ENCODE results near the gene SERPINA5. TPM values are rescaled to one million over a fixed set of nuclear protein-coding genes. Genes with fewer than 3 reads are reported as not detected.

The SERPINA5 gene
- total and polyA plus RNA-seq, 2 of the 13 experiments (the other 11 are each of a cell fraction or from before 2014, with no cell fraction given), result 449 to 498 TPM

DNA sequence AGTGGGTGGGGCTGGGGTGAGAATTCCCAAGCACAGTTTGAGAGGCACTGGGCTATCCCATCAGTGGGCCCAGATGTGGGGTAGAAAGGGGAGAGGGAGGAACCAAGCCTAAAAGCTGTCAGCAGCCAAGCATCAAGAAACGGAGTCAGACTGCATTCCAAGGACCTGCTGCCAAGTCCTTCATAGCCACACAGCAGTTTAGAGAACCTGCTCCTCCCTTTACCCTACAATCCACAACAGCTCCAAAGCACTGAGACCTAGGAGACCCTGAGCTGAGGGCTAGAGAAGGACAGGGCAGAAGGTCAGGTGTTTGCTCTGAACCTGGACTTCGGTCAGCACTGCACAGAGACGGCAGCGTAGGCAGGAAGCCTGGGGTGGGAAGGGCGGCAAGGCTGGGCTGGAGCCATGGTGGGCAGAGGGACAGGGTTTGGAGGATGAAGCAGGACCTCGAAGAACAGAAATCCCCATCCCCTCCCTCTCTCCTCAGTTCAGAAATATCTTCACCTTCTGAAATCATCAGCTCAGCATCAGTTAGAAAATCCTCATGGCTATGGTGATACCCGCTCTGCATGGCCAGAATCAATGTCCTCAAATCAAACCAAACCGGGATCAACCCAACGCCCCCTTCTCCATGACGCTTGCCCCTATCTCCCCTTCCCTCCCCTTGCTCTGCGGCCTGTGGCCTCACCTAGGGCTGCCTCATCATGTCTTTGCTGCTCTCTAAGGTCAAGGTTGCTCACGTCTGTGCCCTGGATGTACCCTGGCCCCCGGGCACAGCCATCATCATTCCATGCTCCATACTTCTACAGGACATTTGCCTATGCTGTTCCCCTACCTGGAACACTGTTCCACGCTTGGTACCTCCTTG is 32.9 kb upstream of the SERPINA5 start (continued):
- TF ChIP-seq ONECUT2 (CRISPR knock-in tag; IDR thresholded peaks at IDR 0.05) (0 out of 2 replicates have a peak, but pooled peaks have one; percentile 19), NR2F2 (IDR thresholded peaks at IDR 0.05; ENCODE audit: borderline replicate concordance, low read depth) (0 out of 2 replicates have a peak, but pooled peaks have one; percentile 53), BCL6 (CRISPR knock-in tag; IDR thresholded peaks at IDR 0.05) (peak; percentile 69; the same call in 1 of the 2 replicates), ZFP41 (CRISPR knock-in tag; IDR thresholded peaks at IDR 0.05; ENCODE audit: borderline replicate concordance) (0 out of 2 replicates have a peak, but pooled peaks have one; percentile 27), KLF6 (CRISPR knock-in tag; IDR thresholded peaks at IDR 0.05) (no peak), ZNF563 (CRISPR knock-in tag; IDR thresholded peaks at IDR 0.05) (no peak), ZNF33A (CRISPR knock-in tag; IDR thresholded peaks at IDR 0.05; ENCODE audit: borderline replicate concordance) (no peak), POLR2A (IDR thresholded peaks at IDR 0.05; ENCODE audit: insufficient read depth in 1 of 2, low read depth in 2 of 2, low read length in 2 of 2) (peak in 1 of 2 experiments; percentile 14; a peak in 1 of 4 replicates), MYNN (CRISPR knock-in tag; IDR thresholded peaks at IDR 0.05; ENCODE audit: low read depth) (no peak), ZNF383 (CRISPR knock-in tag; IDR thresholded peaks at IDR 0.05; ENCODE audit: borderline replicate concordance) (no peak), ZNF143 (CRISPR knock-in tag; IDR thresholded peaks at IDR 0.05) (no peak), ZNF737 (CRISPR knock-in tag; IDR thresholded peaks at IDR 0.05; ENCODE audit: borderline replicate concordance) (no peak), TMF1 (CRISPR knock-in tag; IDR thresholded peaks at IDR 0.05; ENCODE audit: low read depth) (no peak), ZFP62 (CRISPR knock-in tag; IDR thresholded peaks at IDR 0.05) (no peak), ATM (IDR thresholded peaks at IDR 0.05; ENCODE audit: borderline replicate concordance) (no peak), CBX5 (CRISPR knock-in tag; IDR thresholded peaks at IDR 0.05; ENCODE audit: borderline replicate concordance) (no peak), SAFB2 (CRISPR knock-in tag; IDR thresholded peaks at IDR 0.05; ENCODE audit: borderline replicate concordance, low read depth) (peak; percentile 42; the same call in 1 of the 2 replicates), FOSL2 (CRISPR knock-in tag; IDR thresholded peaks at IDR 0.05) (peak; percentile 28; the same call in 1 of the 2 replicates), ARNTL (CRISPR knock-in tag; IDR thresholded peaks at IDR 0.05) (0 out of 2 replicates have a peak, but pooled peaks have one; percentile 57), KAT7 (CRISPR knock-in tag; IDR thresholded peaks at IDR 0.05; ENCODE audit: borderline replicate concordance) (no peak; the same call in 1 of the 2 replicates)
- TF ChIP-seq, protein P1, sequence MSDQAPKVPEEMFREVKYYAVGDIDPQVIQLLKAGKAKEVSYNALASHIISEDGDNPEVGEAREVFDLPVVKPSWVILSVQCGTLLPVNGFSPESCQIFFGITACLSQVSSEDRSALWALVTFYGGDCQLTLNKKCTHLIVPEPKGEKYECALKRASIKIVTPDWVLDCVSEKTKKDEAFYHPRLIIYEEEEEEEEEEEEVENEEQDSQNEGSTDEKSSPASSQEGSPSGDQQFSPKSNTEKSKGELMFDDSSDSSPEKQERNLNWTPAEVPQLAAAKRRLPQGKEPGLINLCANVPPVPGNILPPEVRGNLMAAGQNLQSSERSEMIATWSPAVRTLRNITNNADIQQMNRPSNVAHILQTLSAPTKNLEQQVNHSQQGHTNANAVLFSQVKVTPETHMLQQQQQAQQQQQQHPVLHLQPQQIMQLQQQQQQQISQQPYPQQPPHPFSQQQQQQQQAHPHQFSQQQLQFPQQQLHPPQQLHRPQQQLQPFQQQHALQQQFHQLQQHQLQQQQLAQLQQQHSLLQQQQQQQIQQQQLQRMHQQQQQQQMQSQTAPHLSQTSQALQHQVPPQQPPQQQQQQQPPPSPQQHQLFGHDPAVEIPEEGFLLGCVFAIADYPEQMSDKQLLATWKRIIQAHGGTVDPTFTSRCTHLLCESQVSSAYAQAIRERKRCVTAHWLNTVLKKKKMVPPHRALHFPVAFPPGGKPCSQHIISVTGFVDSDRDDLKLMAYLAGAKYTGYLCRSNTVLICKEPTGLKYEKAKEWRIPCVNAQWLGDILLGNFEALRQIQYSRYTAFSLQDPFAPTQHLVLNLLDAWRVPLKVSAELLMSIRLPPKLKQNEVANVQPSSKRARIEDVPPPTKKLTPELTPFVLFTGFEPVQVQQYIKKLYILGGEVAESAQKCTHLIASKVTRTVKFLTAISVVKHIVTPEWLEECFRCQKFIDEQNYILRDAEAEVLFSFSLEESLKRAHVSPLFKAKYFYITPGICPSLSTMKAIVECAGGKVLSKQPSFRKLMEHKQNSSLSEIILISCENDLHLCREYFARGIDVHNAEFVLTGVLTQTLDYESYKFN (CRISPR knock-in tag; conservative IDR thresholded peaks at IDR 0.05), result peak; percentile 84
- TF ChIP-seq, protein P2, sequence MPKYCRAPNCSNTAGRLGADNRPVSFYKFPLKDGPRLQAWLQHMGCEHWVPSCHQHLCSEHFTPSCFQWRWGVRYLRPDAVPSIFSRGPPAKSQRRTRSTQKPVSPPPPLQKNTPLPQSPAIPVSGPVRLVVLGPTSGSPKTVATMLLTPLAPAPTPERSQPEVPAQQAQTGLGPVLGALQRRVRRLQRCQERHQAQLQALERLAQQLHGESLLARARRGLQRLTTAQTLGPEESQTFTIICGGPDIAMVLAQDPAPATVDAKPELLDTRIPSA (CRISPR knock-in tag; IDR thresholded peaks at IDR 0.05; ENCODE audit: borderline replicate concordance), result no peak
- TF ChIP-seq, protein P3, sequence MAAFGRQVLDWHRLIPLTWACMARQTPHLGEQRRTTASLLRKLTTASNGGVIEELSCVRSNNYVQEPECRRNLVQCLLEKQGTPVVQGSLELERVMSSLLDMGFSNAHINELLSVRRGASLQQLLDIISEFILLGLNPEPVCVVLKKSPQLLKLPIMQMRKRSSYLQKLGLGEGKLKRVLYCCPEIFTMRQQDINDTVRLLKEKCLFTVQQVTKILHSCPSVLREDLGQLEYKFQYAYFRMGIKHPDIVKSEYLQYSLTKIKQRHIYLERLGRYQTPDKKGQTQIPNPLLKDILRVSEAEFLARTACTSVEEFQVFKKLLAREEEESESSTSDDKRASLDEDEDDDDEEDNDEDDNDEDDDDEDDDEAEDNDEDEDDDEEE (CRISPR knock-in tag; IDR thresholded peaks at IDR 0.05), result no peak
- TF ChIP-seq, protein P4, sequence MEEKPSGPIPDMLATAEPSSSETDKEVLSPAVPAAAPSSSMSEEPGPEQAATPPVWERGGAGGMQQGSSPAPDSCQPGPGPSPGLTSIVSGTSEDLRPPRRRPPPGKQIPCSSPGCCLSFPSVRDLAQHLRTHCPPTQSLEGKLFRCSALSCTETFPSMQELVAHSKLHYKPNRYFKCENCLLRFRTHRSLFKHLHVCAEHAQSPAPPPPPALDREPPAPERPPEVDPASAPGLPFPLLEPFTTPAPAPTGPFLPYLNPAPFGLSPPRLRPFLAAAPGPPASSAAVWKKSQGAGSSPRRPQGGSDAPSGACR (CRISPR knock-in tag; IDR thresholded peaks at IDR 0.05), result 0 out of 2 replicates have a peak, but pooled peaks have one; percentile 58
